ENCODE measurements around the gene HMGN1.

Gene HMGN1

GRCh38 chr21:39330001-39330400, 18.9 kb downstream of the HMGN1 start:
- no peak for DNase-seq (ENCODE audit: low spot score)

- no peak for DNase-seq (ENCODE audit: low spot score)
Measured at GRCh38 chr21:39327727-39328126, 21.2 kb downstream of the HMGN1 start.

GRCh38 chr21:39326607-39327307, 22.1 kb downstream of the HMGN1 start:
- no peak for DNase-seq (ENCODE audit: low spot score)

- no peak for DNase-seq (ENCODE audit: low spot score)
Measured at GRCh38 chr21:39325458-39325857, 23.4 kb downstream of the HMGN1 start.

GRCh38 chr21:39321424-39321823, 27.5 kb downstream of the HMGN1 start:
- DNase-seq (ENCODE audit: low spot score), result no peak

- DNase-seq (ENCODE audit: low spot score), result no peak
Measured at GRCh38 chr21:39319814-39320332, 29.0 kb downstream of the HMGN1 start.

GRCh38 chr21:39319251-39319756, 29.6 kb downstream of the HMGN1 start:
- DNase-seq (ENCODE audit: low spot score), result no peak

GRCh38 chr21:39318091-39318959, 30.6 kb downstream of the HMGN1 start:
- DNase-seq (ENCODE audit: low spot score), result no peak

- no peak for DNase-seq (ENCODE audit: low spot score)
Measured at GRCh38 chr21:39317134-39318090, 31.5 kb downstream of the HMGN1 start.

- no peak for DNase-seq (ENCODE audit: low spot score)
Measured at GRCh38 chr21:39316729-39317128, 32.2 kb downstream of the HMGN1 start.

GRCh38 chr21:39315603-39316445, 33.1 kb downstream of the HMGN1 start:
- DNase-seq (ENCODE audit: low spot score), result no peak

- DNase-seq (ENCODE audit: low spot score), result no peak
Measured at GRCh38 chr21:39314143-39315027, 34.5 kb downstream of the HMGN1 start.

- peak; percentile 83 for DNase-seq (ENCODE audit: low spot score)
Measured at GRCh38 chr21:39313571-39314142, 35.2 kb downstream of the HMGN1 start, which contains the start of gene BRWD1. Gene BRWD1, minus strand, starts transcription at chr21:39313632. Its CDS starts 141 bp downstream, at chr21:39313491.

GRCh38 chr21:39313042-39313570, 35.8 kb downstream of the HMGN1 start:
- DNase-seq (ENCODE audit: low spot score), result no peak

- peak; percentile 89 for DNase-seq (ENCODE audit: low spot score)
Measured at GRCh38 chr21:39312112-39313041, 36.5 kb downstream of the HMGN1 start.

- DNase-seq (ENCODE audit: low spot score), result no peak
Measured at GRCh38 chr21:39311164-39311563, 37.7 kb downstream of the HMGN1 start.

- no peak for DNase-seq (ENCODE audit: low spot score)
Measured at GRCh38 chr21:39307466-39307865, 41.4 kb downstream of the HMGN1 start.

GRCh38 chr21:39300587-39300986, 48.3 kb downstream of the HMGN1 start:
- no peak for DNase-seq (ENCODE audit: low spot score)
